ENCODE results near the gene INPP5D. TPM values are rescaled to one million over a fixed set of nuclear protein-coding genes. Genes with fewer than 3 reads are reported as not detected.

Gene INPP5D
- total and polyA plus RNA-seq, 4 donors = 2.9 to 18.8 (median 6.6) TPM

DNA sequence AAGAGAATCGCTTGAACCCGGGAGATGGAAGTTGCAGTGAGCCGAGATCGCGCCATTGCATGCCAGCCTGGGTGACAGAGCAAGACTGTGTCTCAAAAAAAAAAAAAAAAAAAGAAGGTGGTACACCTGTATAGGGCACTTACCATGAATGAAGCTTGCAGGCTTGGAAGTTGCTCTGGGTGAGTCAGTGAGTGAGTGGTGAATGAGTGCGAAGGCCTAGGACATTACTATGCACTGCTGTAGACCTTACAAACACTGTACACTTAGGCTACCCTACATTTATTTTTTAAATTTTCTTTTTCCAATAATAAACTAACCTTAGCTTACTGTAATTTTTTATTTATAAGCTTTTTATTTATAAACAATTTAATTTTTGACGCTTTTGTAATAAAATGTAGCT is 113.0 kb downstream of the INPP5D start:
- Histone ChIP-seq H3K36me3 (ENCODE audit: control insufficient read depth in 4 of 4, insufficient read depth in 3 of 4, low read depth in 1 of 4, low read length in 3 of 4) (peaks cover 0 to 5% (median 0%) of the 10 kb centered on the region in 4 donors), H3K4me3 (ENCODE audit: low read depth in 1 of 3, low read length in 3 of 3) (no peak overlapping the region), H3K9me3 (ENCODE audit: control insufficient read depth in 4 of 4, low read length in 3 of 4) (no peaks in the 10 kb centered on the region), H3K4me1 (ENCODE audit: control insufficient read depth in 4 of 4, insufficient read depth in 4 of 4, low read length in 3 of 4) (no peaks in the 10 kb centered on the region), H3K9ac (ENCODE audit: low read depth in 1 of 2, low read length in 2 of 2) (no peak overlapping the region), H3K27me3 (ENCODE audit: control insufficient read depth in 4 of 4, insufficient read depth in 4 of 4, low read length in 3 of 4) (no peaks in the 10 kb centered on the region), H3K27ac (ENCODE audit: low read depth in 1 of 2, low read length in 2 of 2) (no peak overlapping the region)
- no peak for DNase-seq (ENCODE audit: low spot score)
- WGBS = 98% methylated on average over 7 of the region's 7 CpGs
- TF ChIP-seq, protein P1, sequence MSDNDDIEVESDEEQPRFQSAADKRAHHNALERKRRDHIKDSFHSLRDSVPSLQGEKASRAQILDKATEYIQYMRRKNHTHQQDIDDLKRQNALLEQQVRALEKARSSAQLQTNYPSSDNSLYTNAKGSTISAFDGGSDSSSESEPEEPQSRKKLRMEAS (IDR thresholded peaks at IDR 0.05) = no peak
- TF ChIP-seq, protein P2, sequence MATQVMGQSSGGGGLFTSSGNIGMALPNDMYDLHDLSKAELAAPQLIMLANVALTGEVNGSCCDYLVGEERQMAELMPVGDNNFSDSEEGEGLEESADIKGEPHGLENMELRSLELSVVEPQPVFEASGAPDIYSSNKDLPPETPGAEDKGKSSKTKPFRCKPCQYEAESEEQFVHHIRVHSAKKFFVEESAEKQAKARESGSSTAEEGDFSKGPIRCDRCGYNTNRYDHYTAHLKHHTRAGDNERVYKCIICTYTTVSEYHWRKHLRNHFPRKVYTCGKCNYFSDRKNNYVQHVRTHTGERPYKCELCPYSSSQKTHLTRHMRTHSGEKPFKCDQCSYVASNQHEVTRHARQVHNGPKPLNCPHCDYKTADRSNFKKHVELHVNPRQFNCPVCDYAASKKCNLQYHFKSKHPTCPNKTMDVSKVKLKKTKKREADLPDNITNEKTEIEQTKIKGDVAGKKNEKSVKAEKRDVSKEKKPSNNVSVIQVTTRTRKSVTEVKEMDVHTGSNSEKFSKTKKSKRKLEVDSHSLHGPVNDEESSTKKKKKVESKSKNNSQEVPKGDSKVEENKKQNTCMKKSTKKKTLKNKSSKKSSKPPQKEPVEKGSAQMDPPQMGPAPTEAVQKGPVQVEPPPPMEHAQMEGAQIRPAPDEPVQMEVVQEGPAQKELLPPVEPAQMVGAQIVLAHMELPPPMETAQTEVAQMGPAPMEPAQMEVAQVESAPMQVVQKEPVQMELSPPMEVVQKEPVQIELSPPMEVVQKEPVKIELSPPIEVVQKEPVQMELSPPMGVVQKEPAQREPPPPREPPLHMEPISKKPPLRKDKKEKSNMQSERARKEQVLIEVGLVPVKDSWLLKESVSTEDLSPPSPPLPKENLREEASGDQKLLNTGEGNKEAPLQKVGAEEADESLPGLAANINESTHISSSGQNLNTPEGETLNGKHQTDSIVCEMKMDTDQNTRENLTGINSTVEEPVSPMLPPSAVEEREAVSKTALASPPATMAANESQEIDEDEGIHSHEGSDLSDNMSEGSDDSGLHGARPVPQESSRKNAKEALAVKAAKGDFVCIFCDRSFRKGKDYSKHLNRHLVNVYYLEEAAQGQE (IDR thresholded peaks at IDR 0.05) = no peak
- TF ChIP-seq NR2F2 (IDR thresholded peaks at IDR 0.05) (no peak), HNF4G (IDR thresholded peaks at IDR 0.05) (no peak), EGR1 (IDR thresholded peaks at IDR 0.05; ENCODE audit: low read depth in 2 of 2) (no peak), RAD21 (IDR thresholded peaks at IDR 0.05) (no peak), SP1 (IDR thresholded peaks at IDR 0.05) (no peak), TAF1 (conservative IDR thresholded peaks at IDR 0.05) (no peak), YY1 (IDR thresholded peaks at IDR 0.05) (no peak), RXRA (IDR thresholded peaks at IDR 0.05) (no peak), JUND (IDR thresholded peaks at IDR 0.05) (no peak), HNF4A (conservative IDR thresholded peaks at IDR 0.05) (no peak), FOXA1 (IDR thresholded peaks at IDR 0.05) (no peak), GABPA (IDR thresholded peaks at IDR 0.05 in 1 of 2, conservative IDR thresholded peaks at IDR 0.05 in 1 of 2) (no peak), FOXA2 (IDR thresholded peaks at IDR 0.05) (no peak)
- TF ChIP-seq, protein P3, sequence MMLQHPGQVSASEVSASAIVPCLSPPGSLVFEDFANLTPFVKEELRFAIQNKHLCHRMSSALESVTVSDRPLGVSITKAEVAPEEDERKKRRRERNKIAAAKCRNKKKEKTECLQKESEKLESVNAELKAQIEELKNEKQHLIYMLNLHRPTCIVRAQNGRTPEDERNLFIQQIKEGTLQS (IDR thresholded peaks at IDR 0.05) = no peak
- TF ChIP-seq, protein P4, sequence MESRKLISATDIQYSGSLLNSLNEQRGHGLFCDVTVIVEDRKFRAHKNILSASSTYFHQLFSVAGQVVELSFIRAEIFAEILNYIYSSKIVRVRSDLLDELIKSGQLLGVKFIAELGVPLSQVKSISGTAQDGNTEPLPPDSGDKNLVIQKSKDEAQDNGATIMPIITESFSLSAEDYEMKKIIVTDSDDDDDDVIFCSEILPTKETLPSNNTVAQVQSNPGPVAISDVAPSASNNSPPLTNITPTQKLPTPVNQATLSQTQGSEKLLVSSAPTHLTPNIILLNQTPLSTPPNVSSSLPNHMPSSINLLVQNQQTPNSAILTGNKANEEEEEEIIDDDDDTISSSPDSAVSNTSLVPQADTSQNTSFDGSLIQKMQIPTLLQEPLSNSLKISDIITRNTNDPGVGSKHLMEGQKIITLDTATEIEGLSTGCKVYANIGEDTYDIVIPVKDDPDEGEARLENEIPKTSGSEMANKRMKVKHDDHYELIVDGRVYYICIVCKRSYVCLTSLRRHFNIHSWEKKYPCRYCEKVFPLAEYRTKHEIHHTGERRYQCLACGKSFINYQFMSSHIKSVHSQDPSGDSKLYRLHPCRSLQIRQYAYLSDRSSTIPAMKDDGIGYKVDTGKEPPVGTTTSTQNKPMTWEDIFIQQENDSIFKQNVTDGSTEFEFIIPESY (IDR thresholded peaks at IDR 0.05) = no peak
- TF ChIP-seq, protein P5, sequence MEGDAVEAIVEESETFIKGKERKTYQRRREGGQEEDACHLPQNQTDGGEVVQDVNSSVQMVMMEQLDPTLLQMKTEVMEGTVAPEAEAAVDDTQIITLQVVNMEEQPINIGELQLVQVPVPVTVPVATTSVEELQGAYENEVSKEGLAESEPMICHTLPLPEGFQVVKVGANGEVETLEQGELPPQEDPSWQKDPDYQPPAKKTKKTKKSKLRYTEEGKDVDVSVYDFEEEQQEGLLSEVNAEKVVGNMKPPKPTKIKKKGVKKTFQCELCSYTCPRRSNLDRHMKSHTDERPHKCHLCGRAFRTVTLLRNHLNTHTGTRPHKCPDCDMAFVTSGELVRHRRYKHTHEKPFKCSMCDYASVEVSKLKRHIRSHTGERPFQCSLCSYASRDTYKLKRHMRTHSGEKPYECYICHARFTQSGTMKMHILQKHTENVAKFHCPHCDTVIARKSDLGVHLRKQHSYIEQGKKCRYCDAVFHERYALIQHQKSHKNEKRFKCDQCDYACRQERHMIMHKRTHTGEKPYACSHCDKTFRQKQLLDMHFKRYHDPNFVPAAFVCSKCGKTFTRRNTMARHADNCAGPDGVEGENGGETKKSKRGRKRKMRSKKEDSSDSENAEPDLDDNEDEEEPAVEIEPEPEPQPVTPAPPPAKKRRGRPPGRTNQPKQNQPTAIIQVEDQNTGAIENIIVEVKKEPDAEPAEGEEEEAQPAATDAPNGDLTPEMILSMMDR (IDR thresholded peaks at IDR 0.05; ENCODE audit: low read depth, low read length, missing input control) = no peak

Data from liver (tissue), 9 donors.